ENCODE data around the gene RGS3. TPM values are rescaled to one million over a fixed set of nuclear protein-coding genes. Genes with fewer than 3 reads are reported as not detected.

RGS3 gene
- total and polyA plus RNA-seq, 2 donors (not counting 3 experiments of a cell fraction or from before 2014, with no cell fraction given): 356 to 416 TPM

- POLR2A ChIA-PET: interaction anchor here (0.8 to 1.2 kb wide), 3 partner anchors 9 to 68 kb away, joined by 3 to 5 read pairs (median 4); no protein-coding TSS in a partner anchor
- Histone ChIP-seq H3K4me1 (ENCODE audit: control insufficient read depth, extremely low read depth, insufficient read depth, low read length) (peaks cover 4% of the 10 kb centered on the region), H3K4me2 (ENCODE audit: insufficient read depth, low read length) (no peak overlapping the region), H4K20me1 (replicated peaks; ENCODE audit: control insufficient read depth, extremely low read depth, insufficient read depth, low read length) (no peaks in the 10 kb centered on the region), H3K36me3 (ENCODE audit: control insufficient read depth in 2 of 2, extremely low read depth in 1 of 2, insufficient read depth in 2 of 2, low read length in 2 of 2) (no peaks in the 10 kb centered on the region), H3K79me2 (ENCODE audit: control insufficient read depth, insufficient read depth, low read length) (no peaks in the 10 kb centered on the region), H3K9ac (replicated peaks; ENCODE audit: extremely low read depth, insufficient read depth, low read length) (no peak overlapping the region), H3K4me3 (replicated peaks in 1 of 3; ENCODE audit: insufficient read depth in 1 of 3, low read depth in 1 of 3, low read length in 3 of 3) (no peak overlapping the region), H3K27ac (ENCODE audit: insufficient read depth, low read depth, low read length) (no peak overlapping the region), H3K27me3 (ENCODE audit: control insufficient read depth in 2 of 2, insufficient read depth in 2 of 2, low read length in 2 of 2) (no peaks in the 10 kb centered on the region), H3K9me3 (replicated peaks; ENCODE audit: control insufficient read depth, insufficient read depth, low read length) (no peaks in the 10 kb centered on the region), H3K9me1 (replicated peaks; ENCODE audit: control insufficient read depth, extremely low read depth, insufficient read depth, low read length) (no peaks in the 10 kb centered on the region), H2AFZ (ENCODE audit: low read depth, low read length) (no peak overlapping the region)
- intact Hi-C loops (cut with micrococcal nuclease): loop anchor here (2.0 to 5.0 kb wide), 5 partner anchors 34 to 231 kb away; partner anchors contain the start of genes ALAD, C9orf43 and POLE3
- peak; percentile 76 for FAIRE-seq
- CTCF ChIA-PET: interaction anchor here (0.6 to 5.2 kb wide), 54 partner anchors 9 to 230 kb away, joined by 3 to 166 read pairs (median 6); partner anchors contain the start of genes ALAD, C9orf43, CDC26 and POLE3
- dilution Hi-C loops (cut with MboI; ENCODE audit: extremely low pct_ligation_motif_present, low sequenced_read_pairs): no loop called here
- DNase-seq (ENCODE audit: low read depth, low spot score): peak; percentile 79
- TF ChIP-seq EZH2 (IDR thresholded peaks at IDR 0.05; ENCODE audit: borderline replicate concordance, low read depth, low read length, severe bottlenecking): no peak
- TF ChIP-seq POLR2A (IDR thresholded peaks at IDR 0.05; ENCODE audit: low read depth, low read length): no peak
- peak; percentile 28 to 35 for TF ChIP-seq CTCF (IDR thresholded peaks at IDR 0.05; ENCODE audit: extremely low read depth in 1 of 2, insufficient read depth in 1 of 2, low read depth in 1 of 2, low read length in 2 of 2)
- BruUV-seq (replicated peaks): no TSS peak
Measured at GRCh38 chr9:113446323-113446740, 17.2 kb upstream of the RGS3 start.

GRCh38 chr9:113449376-113449775, 14.2 kb upstream of the RGS3 start:
- no peak overlapping the region for H3K27ac ChIP-seq (ENCODE audit: insufficient read depth, low read depth, low read length)
- no peaks in the 10 kb centered on the region for H3K9me1 ChIP-seq (replicated peaks; ENCODE audit: control insufficient read depth, extremely low read depth, insufficient read depth, low read length)
- DNase-seq (ENCODE audit: low read depth, low spot score) (no peak), FAIRE-seq (no peak)
- no peak overlapping the region for H3K9ac ChIP-seq (replicated peaks; ENCODE audit: extremely low read depth, insufficient read depth, low read length)
- POLR2A ChIA-PET: no interaction called here
- dilution Hi-C loops (cut with MboI; ENCODE audit: extremely low pct_ligation_motif_present, low sequenced_read_pairs): no loop called here
- intact Hi-C loops (cut with micrococcal nuclease): loop anchor here (1.0 to 5.0 kb wide), 4 partner anchors 37 to 228 kb away; partner anchors contain the start of genes C9orf43 and POLE3
- BruUV-seq (replicated peaks): no TSS peak
- no peak overlapping the region for H2AFZ ChIP-seq (ENCODE audit: low read depth, low read length)
- CTCF ChIA-PET: interaction anchor here (4.9 to 5.2 kb wide), 2 partner anchors 140 to 207 kb away, joined by 150 to 166 read pairs; no protein-coding TSS in a partner anchor
- no peak overlapping the region for H3K4me2 ChIP-seq (ENCODE audit: insufficient read depth, low read length)
- H4K20me1 ChIP-seq (replicated peaks; ENCODE audit: control insufficient read depth, extremely low read depth, insufficient read depth, low read length): no peaks in the 10 kb centered on the region
- TF ChIP-seq GATA2 (IDR thresholded peaks at IDR 0.05; ENCODE audit: insufficient read depth, insufficient read length, low read depth, low read length) (no peak), FOS (IDR thresholded peaks at IDR 0.05; ENCODE audit: borderline replicate concordance, insufficient read depth, low read length) (no peak), CTCF (IDR thresholded peaks at IDR 0.05; ENCODE audit: extremely low read depth in 1 of 2, insufficient read depth in 1 of 2, low read depth in 1 of 2, low read length in 2 of 2) (no peak), POLR2AphosphoS5 (IDR thresholded peaks at IDR 0.05; ENCODE audit: insufficient read depth, low read depth, low read length) (no peak), MYC (IDR thresholded peaks at IDR 0.05; ENCODE audit: low read depth, low read length) (no peak), EZH2 (IDR thresholded peaks at IDR 0.05; ENCODE audit: borderline replicate concordance, low read depth, low read length, severe bottlenecking) (no peak), MAX (IDR thresholded peaks at IDR 0.05; ENCODE audit: insufficient read depth, insufficient read length) (no peak)
- H3K27me3 ChIP-seq (ENCODE audit: control insufficient read depth in 2 of 2, insufficient read depth in 2 of 2, low read length in 2 of 2): no peaks in the 10 kb centered on the region
- no peaks in the 10 kb centered on the region for H3K9me3 ChIP-seq (replicated peaks; ENCODE audit: control insufficient read depth, insufficient read depth, low read length)
- peaks cover 5% of the 10 kb centered on the region for H3K4me1 ChIP-seq (ENCODE audit: control insufficient read depth, extremely low read depth, insufficient read depth, low read length)
- no peaks in the 10 kb centered on the region for H3K79me2 ChIP-seq (ENCODE audit: control insufficient read depth, insufficient read depth, low read length)
- no peak overlapping the region for H3K4me3 ChIP-seq (replicated peaks in 1 of 3; ENCODE audit: insufficient read depth in 1 of 3, low read depth in 1 of 3, low read length in 3 of 3)
- no peaks in the 10 kb centered on the region for H3K36me3 ChIP-seq (ENCODE audit: control insufficient read depth in 2 of 2, extremely low read depth in 1 of 2, insufficient read depth in 2 of 2, low read length in 2 of 2)
